HG02981 (cell line): ENCODE measurements around the gene DLX1.
"Not testable (repeated sequence)": the region's sequence is repeated elsewhere in the genome, so short reads cannot be mapped to it uniquely, and the experiment has no call there.

ENCODE experiments used
- ATAC-seq: cut with Tn5 transposase; IDR thresholded peaks from one replicate; pipeline ENCODE4 v1.9.1; 2021; ENCODE audit warnings: mild to moderate bottlenecking, moderate library complexity; ENCODE audit not compliant: unreplicated experiment

Gene DLX1

DNA sequence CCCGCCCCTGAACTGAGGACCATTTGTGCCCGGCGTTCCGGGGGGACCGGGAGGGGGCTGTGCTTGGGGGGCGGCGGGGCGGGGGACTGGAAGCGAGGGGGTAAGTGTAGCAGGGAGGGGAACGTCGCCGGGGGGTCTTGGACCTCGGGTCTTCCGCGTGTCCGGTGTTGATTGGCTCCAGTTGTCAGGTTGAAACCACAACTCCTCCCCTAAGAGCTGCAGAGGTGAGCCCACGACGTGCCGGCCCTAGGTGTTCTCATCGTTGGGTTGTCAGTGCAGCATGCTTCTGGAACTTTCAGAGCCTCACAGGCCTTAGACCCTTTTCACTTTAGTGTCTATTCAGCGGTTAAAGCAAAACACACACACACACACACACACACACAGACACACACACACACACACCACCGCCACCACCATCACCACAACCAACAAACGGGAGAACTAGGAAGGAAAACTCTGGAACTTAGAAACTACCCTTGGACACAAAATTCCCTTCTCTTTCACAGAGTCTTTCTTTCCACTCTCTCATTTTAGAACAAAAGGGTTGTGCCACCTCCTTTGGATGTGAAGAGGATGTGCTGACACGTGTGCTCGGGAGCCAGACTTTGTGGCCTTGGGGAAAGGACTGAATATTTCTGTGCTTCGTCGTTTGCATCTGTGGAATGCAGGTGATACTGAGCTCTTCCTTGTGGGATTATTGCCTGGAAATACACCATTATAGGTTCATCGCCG lies 24.1 kb downstream of the DLX1 start:
- no peak for ATAC-seq

DNA sequence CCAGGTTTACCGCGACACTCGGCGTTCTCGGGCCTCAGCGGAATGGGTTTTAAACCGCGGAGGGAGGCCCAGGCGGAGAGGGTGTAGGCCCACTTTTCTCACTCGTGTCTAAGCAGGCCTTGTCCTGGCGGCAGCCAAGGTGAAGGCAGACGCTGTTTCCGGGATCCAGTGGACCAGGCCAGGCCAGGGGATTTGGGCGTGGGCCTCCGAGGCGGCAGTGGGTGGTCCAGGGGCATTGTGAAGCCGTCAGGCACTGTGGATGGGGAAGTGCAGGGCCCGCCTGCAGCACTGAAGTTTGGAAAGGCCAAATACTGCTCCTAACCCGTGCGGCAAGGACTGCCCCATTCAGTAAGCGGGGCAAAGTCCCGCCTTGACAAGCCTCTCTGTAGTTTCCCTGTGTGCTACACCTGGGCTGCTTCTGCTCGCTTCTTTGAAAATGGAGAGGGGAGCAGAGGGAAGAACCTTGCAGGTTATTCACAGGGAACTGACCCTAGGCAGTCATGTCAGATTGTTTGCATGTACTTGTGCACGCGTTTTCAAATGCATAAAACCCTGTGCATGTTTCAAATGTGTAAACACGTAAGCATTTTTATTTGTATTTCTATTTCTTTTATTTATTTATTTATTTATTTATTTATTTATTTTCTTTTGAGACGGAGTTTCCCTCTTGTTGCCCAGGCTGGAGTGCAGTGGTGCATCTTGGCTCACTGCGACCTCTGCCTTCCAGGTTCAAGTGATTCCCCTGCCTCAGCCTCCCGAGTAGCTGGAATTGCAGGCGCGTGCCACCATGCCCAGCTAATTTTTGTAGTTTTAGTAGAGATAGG lies 24.9 kb downstream of the DLX1 start:
- no peak for ATAC-seq

DNA sequence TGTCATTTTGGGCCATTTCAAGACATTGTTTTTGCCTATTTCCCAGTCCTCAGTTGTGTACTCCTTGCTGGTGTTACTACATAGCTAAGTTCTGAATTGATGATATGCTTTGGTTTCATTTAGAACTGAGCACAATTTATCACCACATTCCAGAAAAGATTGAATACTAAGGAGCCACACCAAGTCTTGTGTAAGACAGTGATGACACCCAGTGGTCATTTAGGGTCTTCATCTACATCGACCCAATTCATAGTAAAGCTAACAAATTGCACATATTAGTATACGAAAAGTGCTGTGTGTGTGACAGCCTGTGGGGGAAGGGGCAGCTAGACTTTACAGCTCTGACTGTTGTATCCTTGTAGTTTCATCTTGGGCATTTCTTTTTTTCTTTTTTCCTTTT lies 28.3 kb downstream of the DLX1 start:
- no peak for ATAC-seq

DNA sequence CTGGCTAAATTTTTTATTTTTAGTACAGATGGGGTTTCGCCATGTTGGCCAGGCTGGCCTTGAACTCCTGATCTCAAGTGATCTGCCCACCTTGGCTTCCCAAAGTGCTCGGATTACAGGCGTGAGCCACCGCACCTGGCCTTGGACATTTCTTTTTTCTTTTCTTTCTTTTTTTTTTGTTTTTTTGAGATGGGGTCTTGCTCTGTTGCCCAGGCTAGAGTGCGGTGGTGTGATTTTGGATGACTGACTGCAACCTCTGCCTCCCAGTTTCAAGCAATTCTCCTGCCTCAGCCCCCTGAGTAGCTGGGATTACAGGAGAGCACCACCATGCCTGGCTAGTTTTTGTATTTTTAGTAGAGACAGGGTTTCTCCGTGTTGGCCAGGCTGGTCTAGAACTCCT lies 28.9 kb downstream of the DLX1 start:
- not testable (repeated sequence) for ATAC-seq

DNA sequence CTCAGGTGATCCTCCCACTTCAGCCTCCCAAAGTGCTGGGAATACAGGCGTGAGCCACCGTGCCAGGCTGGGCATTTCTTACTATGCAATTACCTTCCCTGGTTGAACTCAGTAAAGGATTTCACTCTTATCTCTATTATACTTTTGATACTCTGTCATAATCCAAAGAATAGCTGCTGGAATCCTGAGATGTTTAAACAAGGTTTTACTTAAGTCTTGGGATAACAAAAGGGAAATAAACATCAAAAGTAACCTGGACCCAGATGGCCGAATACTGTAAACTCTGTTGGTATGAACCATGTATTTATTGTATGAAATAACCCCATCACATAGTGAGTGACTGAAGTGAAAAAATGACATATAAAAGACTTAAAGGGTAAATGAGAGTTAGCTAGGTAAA lies 29.3 kb downstream of the DLX1 start:
- ATAC-seq, result no peak

DNA sequence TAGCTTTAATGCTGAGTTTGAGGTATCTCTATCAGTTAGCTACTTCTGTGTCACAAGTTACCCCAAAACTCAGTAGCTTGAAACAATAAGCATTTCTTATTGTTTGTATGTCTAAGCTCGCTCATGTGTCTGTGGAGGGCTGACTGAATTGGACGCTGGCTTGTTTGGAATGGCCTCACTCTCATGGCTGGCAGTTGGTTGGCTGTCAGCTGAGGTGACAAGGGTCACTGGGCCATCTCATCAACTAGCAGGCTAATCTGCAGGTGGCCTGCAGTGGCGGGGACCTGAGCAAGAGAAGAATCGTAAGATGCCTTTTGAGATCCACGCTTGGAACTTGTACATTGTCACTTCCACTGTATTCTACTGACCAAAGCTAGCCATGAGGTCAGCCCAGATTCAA lies 30.8 kb downstream of the DLX1 start:
- no peak for ATAC-seq

DNA sequence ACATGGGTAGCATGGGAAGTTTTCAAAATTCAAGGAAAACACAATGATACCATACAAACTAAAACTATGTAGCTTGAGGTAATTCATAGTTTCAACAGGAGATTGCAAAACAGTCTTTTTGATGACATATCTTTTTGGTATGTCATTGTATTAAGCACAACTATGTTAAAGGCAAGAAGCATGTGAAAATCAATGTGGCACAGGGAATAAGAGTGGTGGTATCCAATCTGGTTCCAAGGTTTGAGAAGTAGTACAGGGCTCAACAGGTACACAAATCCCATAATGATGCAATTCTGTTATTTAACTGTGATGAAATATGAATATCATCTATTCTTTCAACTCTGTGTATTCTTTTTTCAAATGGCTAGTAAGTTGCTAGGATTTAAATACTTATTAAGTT lies 33.8 kb downstream of the DLX1 start:
- ATAC-seq, result no peak

DNA sequence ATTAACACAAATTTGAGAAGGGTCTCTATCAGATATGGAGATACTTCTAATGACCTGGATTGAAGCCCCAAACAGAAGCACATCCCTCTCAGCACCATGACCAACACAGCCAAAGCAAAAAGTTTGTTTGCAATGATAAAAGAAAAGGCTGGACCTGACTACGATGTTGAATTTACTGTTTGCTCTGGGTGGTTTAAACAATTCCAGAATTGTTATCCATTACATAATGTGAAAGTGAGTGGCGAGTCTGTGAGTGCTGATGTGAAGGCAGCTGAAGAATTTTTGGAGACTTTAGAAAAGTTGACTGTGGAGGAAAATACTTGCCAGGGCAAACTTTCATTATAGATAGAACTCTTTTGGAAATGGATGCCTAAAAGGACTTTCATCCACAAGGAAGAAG lies 34.8 kb downstream of the DLX1 start:
- ATAC-seq, result no peak

DNA sequence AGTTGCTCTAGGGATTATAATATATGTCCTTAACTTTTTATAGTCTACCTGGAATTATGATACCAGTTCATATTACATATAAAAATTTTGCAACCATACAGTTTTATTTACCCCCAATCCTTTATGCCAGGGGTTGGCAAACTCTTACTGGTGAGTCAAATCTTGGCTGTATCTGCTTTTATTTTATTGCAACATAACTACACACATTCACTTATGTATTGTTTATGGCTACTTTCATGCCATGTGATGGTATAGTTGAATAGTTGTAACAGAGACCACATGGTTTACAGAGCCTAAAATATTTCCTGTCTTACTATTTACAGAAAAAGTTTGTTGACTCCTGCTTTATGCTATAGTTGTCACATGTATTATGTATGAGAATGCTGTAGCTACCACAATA lies 43.2 kb downstream of the DLX1 start:
- no peak for ATAC-seq

DNA sequence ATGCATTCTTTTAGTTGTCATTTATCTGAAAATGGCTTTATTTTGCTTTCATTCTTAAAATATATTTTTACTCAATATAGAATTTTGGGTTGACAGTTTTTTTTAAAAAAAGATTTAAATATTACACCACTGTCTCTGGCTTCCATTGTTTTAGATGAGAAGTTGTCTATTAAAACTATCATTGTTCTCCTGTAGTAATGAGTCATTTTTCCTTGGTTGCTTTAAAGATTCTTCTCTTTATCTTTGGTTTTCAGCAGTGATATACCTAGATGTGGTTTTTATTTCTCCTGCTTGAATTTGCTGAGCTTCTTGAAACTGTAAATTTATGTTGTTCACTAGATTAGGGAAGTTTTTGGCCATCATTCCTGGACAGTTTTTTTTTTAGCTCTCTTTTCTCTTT lies 44.1 kb downstream of the DLX1 start:
- no peak for ATAC-seq

DNA sequence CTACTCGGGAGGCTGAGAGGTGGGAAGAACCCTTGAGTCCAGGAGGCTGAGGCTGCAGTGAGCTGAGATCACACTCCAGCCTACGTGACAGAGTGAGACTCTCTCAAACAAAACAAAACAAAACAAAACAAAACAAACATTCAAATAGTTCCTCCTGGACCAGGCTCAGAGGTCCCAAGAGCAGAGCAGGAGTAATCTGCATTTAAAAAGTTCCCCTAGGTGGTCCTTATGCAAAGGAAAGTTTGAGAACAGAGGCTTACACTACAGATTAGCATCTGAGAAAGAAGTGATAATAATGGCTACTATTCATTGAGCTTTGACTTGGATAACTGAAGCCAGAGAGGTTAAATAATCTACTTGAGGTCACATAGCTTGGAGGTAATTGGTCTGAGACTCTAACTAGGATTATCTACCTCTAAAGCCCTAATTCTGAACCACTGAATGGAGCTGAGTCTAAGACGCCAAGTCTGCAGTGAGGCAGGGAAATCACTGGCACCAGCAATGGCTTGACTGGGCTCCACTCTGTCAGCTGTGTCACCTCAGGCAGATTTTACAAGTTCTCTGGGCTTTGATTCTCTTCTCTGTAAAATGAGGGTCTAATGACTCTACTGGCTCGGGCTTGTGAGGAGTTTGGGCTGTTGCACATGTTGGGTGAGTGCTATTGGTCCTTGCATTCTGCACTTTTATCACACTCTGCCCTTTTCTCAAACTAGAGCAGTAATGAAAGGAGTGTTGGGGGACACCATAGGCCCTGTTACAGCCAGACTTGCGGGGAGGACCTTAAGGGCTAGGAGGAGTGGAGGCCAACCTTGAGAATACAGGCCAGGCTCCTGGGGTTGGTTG lies 46.6 kb downstream of the DLX1 start:
- ATAC-seq, result no peak

DNA sequence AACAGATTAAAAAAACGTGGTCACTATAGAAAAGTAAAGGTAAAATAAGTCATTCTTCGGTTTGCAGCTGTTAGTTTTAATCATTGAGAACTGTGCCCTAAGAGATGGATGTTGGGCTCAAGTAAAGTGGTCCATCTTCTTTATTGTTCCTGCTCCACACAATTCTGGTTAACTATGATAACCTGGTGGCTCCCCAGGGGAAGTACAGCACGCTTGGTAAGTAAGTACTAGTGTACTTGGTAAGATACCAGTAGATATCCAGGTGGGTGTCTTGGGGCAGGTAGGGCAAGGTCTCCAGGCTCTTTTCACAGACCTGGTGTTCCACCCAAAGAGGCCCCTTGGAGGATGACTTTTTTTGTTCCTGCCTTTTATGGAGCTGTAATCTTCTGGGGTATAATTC lies 49.0 kb downstream of the DLX1 start:
- ATAC-seq, result no peak

DNA sequence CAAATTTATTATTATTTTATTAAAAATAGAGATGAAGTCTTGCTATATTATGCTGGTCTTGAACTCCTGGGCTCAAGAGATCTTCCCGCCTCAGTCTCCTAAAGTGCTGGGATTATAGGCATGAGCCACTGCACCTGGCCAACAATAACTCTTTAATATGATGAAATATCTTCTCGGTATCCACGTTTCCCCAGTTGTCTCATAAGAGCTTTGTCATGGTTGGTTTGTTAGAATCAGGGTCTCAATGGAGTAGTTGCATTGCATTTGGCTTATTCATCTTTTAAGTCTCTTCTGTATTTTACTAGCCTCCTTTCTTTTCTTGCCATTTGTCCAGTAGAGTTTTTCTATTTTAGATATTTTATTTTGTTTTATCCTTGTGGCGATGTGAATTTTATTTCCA lies 50.1 kb downstream of the DLX1 start:
- no peak for ATAC-seq

DNA sequence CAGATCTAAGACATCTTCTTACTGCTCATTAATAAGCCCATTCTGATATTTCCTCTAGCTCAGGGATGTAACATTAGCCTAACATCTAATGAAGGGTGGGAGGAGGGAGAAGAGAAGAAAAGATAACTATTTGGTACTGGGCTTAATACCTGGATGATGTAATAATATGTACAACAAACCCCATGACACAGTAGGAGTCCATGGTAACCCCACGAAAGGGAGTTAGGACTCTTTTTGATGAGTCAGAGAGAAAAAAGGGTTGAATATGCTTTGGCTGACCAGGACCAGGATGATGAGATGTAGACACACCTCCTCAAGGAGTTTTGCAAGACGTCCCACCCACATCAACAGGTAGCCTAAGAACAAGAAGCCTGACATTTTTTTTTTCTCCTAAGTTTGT lies 51.8 kb downstream of the DLX1 start:
- ATAC-seq, result no peak

DNA sequence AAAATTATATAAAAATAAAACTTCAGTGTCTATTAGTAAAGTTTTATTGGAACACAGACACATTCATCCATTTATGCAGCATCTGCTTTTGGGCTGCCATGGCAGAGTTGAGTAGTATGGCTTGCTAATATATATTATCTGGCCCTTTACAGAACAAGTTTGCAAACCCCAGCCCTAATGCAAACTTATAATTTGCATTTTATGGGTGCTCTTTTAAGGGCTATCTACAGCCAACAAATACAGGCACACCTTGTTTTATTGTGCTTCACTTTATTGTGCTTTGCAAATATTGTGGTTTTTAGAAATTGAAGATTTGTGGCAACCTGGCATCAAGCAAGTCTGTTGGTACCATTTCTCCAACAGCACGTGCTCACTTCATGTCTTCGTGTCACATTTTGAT lies 52.6 kb downstream of the DLX1 start:
- ATAC-seq, result no peak

DNA sequence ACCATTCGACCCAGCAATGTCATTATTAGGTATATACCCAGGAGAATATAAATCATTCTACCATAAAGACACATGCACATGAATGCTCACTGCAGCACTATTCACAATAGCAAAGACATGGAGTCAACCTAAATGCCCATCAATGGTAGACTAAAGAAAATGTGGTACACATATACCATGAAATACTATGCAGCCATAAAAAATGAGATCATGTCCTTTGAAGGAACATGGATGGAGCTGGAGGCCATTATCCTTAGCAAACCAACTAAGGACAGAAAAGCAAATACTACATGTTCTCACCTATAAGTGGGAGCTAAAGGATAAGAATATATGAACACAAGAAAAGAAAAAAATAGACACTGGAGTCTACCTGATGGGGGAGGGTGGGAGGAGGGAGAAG lies 53.4 kb downstream of the DLX1 start:
- not testable (repeated sequence) for ATAC-seq
